Femur (tissue), 1 donor: ENCODE data around the gene PPP2R2B.

ENCODE experiments used
- DNase-seq: peaks from one replicate; pipeline ENCODE4 v3.0.0-alpha.2; 2017

The PPP2R2B gene

GRCh38 chr5:146778795-146779194 is 99.8 kb downstream of the PPP2R2B start:
- no peak for DNase-seq

- DNase-seq = no peak
Observed at GRCh38 chr5:146778261-146778660, 100.3 kb downstream of the PPP2R2B start.

DNA sequence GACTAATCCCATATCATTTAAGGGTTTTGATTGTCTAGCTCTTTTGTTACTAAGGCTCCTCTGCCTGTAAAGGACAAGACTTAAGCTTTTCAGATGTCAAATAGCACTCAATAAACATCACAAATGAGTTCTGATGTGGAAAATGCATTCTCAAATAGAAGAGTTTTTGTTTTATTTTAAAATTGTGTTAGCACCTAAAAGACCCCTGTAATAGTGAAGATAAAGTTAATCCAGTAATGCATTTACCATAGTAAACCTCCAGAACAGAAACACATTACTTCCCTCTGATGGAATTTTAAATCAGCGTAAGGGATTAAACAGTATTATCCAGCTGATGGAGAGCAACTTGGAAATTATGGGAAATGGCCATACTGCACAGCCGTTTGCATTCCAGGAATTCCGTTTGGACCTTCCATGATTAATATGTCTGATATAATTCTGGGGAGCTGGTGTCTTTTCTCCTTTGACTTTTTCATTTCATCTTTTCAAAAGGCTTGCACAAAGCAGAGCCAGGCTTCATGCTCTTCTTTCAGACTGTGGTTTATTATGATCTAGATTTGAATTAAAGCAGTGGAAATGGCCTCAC is 105.6 kb downstream of the PPP2R2B start:
- DNase-seq = no peak

- DNase-seq = no peak
Observed at GRCh38 chr5:146770980-146771379, 107.6 kb downstream of the PPP2R2B start.

- no peak for DNase-seq
Observed at GRCh38 chr5:146770546-146770945, 108.0 kb downstream of the PPP2R2B start.

- DNase-seq = no peak
Observed at GRCh38 chr5:146767534-146767933, 111.0 kb downstream of the PPP2R2B start.

GRCh38 chr5:146766013-146766412 is 112.5 kb downstream of the PPP2R2B start:
- no peak for DNase-seq

GRCh38 chr5:146765089-146765832 is 113.3 kb downstream of the PPP2R2B start:
- no peak for DNase-seq

DNA sequence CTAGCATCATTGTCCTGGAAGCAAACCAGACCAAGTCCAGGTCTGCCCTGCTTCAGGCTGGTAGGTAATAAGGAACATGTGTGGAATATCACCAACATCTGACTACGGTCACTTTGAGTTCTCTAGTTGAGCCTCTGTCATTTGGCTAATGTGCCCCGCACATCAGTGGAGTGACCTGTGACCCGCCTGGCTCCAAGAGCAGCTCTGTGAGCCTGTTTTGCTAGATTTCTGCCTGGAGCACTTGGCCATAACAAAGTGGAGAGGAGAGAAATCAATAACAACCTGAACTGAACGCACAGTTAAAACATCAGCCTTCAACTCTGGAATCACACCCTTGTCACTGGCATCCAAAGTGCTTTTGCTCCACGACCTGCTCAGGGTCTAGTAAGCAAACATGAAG is 115.7 kb downstream of the PPP2R2B start:
- no peak for DNase-seq

GRCh38 chr5:146761811-146762210 is 116.7 kb downstream of the PPP2R2B start:
- DNase-seq = no peak

- no peak for DNase-seq
Observed at GRCh38 chr5:146758938-146759337, 119.6 kb downstream of the PPP2R2B start.

- DNase-seq = no peak
Observed at GRCh38 chr5:146758076-146758475, 120.5 kb downstream of the PPP2R2B start.

DNA sequence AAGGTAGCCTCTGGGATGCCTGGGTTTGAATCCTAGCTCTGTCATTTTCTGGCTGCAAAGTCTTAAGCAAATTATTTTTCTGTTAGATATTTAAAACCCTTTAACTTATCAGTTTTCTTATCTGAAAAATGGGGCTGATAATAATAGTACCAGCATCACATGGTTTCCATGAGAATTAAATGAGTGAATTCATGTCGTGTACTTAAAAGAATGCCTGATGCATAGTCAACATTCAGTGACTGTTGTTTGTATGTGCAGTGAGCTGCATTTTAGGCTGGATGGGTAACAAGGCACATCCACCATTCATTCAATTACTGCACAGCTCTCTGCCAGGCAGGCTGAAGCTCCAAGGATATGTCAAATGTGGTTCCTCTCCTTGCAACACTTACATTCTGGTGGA is 122.0 kb downstream of the PPP2R2B start:
- no peak for DNase-seq

GRCh38 chr5:146755793-146756192 is 122.8 kb downstream of the PPP2R2B start:
- no peak for DNase-seq

DNA sequence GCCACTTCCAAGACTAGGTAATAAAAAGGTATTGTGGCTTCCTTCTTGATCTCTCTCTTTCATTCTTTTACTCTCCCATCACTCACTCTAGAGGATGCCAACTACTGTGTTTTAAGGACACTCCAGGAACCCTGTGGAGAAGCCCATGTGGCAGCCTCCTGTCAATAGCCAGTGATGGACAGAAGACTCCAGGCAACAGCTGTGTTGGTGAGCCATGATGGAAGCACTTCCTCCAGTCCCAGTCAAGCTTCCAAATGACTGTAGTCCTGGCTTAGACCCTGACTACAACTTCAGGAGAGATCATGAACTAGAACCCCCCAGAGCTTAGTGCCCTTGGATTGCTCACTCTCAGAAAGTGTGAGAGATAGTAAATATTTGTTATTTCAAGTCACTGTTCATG is 123.9 kb downstream of the PPP2R2B start:
- no peak for DNase-seq

DNA sequence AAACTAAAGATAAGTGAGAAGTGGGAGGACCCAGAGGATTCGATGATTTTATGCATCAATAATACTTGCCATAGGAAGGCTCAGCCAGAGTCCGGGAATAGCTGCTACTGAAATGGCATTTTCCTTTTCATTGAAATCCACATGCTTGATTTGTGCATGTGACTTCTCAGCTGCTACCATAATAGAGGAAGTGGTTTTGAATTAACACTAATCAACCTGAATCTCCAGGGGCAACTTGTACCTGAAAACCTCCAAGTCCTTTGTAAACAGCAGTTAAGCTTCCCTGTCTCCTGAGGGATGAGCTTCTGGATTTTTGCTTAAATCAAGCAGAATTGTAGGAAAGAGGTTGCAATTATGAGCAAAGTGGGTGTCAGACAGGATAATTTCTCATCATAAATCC is 124.9 kb downstream of the PPP2R2B start:
- DNase-seq = no peak

DNA sequence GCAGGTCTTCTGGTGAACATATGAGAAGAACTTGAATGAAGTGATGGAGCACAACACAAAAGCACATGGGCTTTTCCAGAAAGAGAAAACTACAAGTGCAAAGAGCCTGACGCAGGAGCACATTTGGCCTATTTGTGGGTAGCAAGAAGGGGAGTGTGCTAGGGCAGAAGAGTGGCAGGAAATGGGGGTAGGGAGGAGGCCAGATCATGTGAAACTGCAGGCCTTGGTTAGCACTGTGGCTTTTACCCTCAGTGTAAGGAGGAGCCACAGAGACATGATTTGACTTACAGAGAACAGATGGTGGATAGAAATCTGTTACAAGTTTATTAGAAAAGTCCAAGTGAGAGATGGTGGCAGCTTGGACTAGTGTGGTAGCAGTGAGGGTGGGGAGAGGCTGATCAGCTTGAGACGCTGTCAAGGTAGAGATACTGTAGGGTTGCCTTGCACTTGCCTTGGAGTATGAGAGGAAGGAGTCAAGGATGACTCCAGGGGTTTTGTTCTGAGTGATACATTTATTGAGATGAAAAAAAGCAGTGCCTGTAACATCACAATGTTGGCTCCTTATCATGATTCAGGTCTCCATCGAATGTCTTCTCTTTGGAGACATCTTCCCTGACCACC is 126.7 kb downstream of the PPP2R2B start:
- DNase-seq = no peak

- no peak for DNase-seq
Observed at GRCh38 chr5:146751054-146751453, 127.5 kb downstream of the PPP2R2B start.

- no peak for DNase-seq
Observed at GRCh38 chr5:146748533-146748932, 130.0 kb downstream of the PPP2R2B start.

DNA sequence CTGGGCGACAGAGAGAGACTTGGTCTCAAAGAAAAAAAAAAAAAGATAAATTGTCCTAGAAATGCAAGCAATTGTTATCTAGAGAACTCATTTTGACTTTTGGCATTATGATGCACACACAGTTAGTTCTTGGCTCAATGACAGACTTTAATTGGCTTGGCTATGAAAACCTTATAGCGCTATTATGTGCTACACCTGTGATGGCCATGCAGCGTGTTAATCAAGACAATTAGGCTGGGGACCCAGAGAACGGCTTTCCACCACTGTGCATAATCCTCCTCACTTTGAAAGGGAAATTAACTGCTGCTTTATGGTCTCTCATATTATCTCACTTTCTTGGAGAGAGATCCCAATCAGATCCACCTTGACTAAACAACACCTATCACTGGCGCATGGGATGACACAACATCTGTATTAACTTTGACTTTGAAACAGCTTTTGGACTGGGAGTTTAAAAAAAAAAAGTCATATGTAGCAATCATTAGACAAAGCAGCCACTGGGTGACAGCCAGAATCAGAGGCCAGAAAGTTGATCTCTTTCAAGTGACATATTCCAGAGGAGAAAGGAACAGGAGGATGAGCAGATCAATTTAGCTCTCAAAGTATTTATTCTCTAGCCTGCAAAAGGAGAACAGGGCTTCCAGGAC is 132.5 kb downstream of the PPP2R2B start:
- no peak for DNase-seq

DNA sequence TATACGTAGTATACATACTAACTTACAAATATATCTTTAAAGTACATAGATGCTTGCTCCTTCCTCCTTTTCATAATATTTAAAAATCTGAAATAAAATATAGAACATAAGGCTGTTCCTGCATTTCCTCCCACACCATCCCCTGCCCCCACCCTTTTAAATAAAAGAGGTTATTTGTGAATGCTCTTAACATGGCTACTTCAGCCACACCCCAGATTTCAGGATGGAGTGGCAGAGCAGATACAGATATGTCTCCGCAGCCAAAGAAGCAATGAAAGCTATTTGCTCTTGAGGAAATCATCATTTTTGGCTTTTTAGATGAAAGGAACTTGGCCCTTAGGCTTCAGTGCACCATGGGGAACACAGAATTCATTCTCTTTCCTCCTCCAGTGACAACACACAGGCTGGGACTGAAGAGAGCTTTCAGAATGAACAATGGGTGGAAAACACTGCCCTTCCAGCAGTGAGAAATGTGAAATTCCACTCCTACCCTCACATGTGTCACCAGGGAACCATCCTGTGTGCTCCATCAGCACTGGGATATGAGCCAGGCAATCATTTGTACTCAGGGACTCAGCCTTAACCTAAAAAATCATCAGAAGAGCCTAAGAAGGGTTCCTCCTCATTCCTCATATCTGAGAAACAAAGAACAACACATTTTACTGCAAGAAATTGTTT is 134.3 kb downstream of the PPP2R2B start:
- peak; percentile 22 for DNase-seq

DNA sequence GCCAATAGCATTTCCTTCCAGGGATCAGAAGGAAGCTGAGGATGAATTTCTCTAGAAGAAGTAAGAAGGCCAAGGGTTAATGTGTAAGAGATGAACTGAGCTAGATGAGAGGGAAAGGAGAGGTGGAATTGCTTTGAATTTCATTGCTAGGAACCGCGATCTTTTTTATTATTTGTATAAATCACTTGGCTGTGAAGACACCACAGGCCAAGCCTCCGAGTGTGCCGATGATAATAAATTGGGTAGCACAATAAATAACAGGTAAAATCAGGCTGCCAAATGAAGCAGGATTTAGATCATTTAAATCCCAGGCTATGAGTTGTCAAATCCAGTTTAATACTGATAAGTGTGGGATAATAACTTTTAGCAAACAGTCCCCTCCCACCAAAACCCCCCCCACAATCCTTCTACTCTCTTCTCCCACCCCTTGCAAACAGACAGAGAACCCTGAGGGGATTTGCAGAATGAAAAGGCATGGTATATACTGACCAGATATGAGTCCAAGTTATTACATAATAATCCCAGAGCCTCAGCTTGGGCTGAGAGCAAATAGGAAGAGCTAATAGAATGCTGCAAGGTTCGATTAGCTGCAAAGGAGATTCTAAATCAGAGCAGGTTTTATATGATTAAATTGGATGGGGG is 143.5 kb downstream of the PPP2R2B start:
- no peak for DNase-seq

DNA sequence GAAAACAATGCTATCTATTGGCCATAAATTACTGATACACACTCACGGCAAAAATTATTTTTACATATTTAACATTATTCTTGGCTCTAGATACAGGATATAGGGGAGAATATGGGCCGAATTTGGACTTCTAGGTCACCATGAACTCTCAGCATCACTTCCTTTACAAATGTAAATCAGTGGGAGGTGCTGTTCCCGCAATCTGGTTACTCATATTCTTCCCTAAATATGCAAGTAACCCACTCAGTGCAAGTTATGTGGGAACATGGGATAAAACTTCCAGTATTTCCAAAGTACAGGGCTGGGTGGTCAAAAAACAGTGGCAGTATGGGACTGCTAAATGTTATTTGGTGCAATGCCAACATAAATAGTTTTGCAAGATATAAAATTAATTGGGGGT is 145.6 kb downstream of the PPP2R2B start:
- DNase-seq = no peak
